ENCODE data around the gene SAMD4A.
"Not testable (repeated sequence)": the region's sequence is repeated elsewhere in the genome, so short reads cannot be mapped to it uniquely, and the experiment has no call there.

SAMD4A gene

GRCh38 chr14:54737132-54737711 lies 170.3 kb downstream of the SAMD4A start:
- no peak for DNase-seq (ENCODE audit: low spot score)

- no peak for DNase-seq (ENCODE audit: low spot score)
Observed at GRCh38 chr14:54738009-54738408, 171.1 kb downstream of the SAMD4A start.

- no peak for DNase-seq (ENCODE audit: low spot score)
Observed at GRCh38 chr14:54739514-54739913, 172.6 kb downstream of the SAMD4A start.

GRCh38 chr14:54742492-54743350 lies 175.8 kb downstream of the SAMD4A start:
- DNase-seq (ENCODE audit: low spot score), result no peak

GRCh38 chr14:54743382-54743781 lies 176.5 kb downstream of the SAMD4A start:
- DNase-seq (ENCODE audit: low spot score), result no peak

GRCh38 chr14:54746019-54746418 lies 179.1 kb downstream of the SAMD4A start:
- DNase-seq (ENCODE audit: low spot score), result no peak

GRCh38 chr14:54747616-54748015 lies 180.7 kb downstream of the SAMD4A start:
- DNase-seq (ENCODE audit: low spot score), result no peak

GRCh38 chr14:54749180-54749579 lies 182.3 kb downstream of the SAMD4A start:
- no peak for DNase-seq (ENCODE audit: low spot score)

GRCh38 chr14:54749727-54750126 lies 182.8 kb downstream of the SAMD4A start:
- DNase-seq (ENCODE audit: low spot score), result no peak

GRCh38 chr14:54752611-54753010 lies 185.7 kb downstream of the SAMD4A start:
- DNase-seq (ENCODE audit: low spot score), result not testable (repeated sequence)

- DNase-seq (ENCODE audit: low spot score), result not testable (repeated sequence)
Observed at GRCh38 chr14:54753396-54753795, 186.5 kb downstream of the SAMD4A start.

GRCh38 chr14:54754116-54754622 lies 187.2 kb downstream of the SAMD4A start:
- no peak for DNase-seq (ENCODE audit: low spot score)

- no peak for DNase-seq (ENCODE audit: low spot score)
Observed at GRCh38 chr14:54754623-54755386, 187.9 kb downstream of the SAMD4A start.

GRCh38 chr14:54756656-54757392 lies 189.9 kb downstream of the SAMD4A start:
- DNase-seq (ENCODE audit: low spot score), result no peak

GRCh38 chr14:54758041-54758440 lies 191.1 kb downstream of the SAMD4A start:
- no peak for DNase-seq (ENCODE audit: low spot score)

GRCh38 chr14:54759982-54760585 lies 193.2 kb downstream of the SAMD4A start:
- DNase-seq (ENCODE audit: low spot score), result no peak

- DNase-seq (ENCODE audit: low spot score), result no peak
Observed at GRCh38 chr14:54760866-54761575, 194.1 kb downstream of the SAMD4A start.

- no peak for DNase-seq (ENCODE audit: low spot score)
Observed at GRCh38 chr14:54761835-54762234, 194.9 kb downstream of the SAMD4A start.

GRCh38 chr14:54762296-54762695 lies 195.4 kb downstream of the SAMD4A start:
- DNase-seq (ENCODE audit: low spot score), result no peak

- DNase-seq (ENCODE audit: low spot score), result no peak
Observed at GRCh38 chr14:54763761-54764160, 196.8 kb downstream of the SAMD4A start.

Measured in COLO829 (cell line).